Osteocyte (in vitro differentiated cells): ENCODE measurements around the gene PRELID3B. TPM values are rescaled to one million over a fixed set of nuclear protein-coding genes. Genes with fewer than 3 reads are reported as not detected.

Source experiments
- DNase-seq: peaks from one replicate; pipeline ENCODE4 v3.0.0; 2021; ENCODE audit warnings: mixed read lengths; ENCODE audit not compliant: unreplicated experiment; ENCODE audit errors: extremely low spot score
- H3K27ac Mint-ChIP-seq: one replicate; pipeline ENCODE4 v1.8.0; 2021; ENCODE audit warnings: mild to moderate bottlenecking, mixed read lengths; ENCODE audit not compliant: unreplicated experiment
- H3K27me3 Mint-ChIP-seq: one replicate; pipeline ENCODE4 v1.8.0; 2021; ENCODE audit warnings: mixed read lengths; ENCODE audit not compliant: unreplicated experiment
- H3K36me3 Mint-ChIP-seq: one replicate; pipeline ENCODE4 v1.8.0; 2021; ENCODE audit warnings: mixed read lengths; ENCODE audit not compliant: unreplicated experiment
- H3K4me1 Mint-ChIP-seq: one replicate; pipeline ENCODE4 v1.8.0; 2021; ENCODE audit warnings: mixed read lengths; ENCODE audit not compliant: unreplicated experiment
- H3K4me3 Mint-ChIP-seq: one replicate; pipeline ENCODE4 v1.8.0; 2021; ENCODE audit warnings: mild to moderate bottlenecking, moderate library complexity, mixed read lengths; ENCODE audit not compliant: unreplicated experiment
- H3K9me3 Mint-ChIP-seq: one replicate; pipeline ENCODE4 v1.8.0; 2021; ENCODE audit warnings: mixed read lengths; ENCODE audit not compliant: unreplicated experiment
- CTCF ChIP-seq: fragments of 200-600 bp; sonication (generic); IDR thresholded peaks from 2 replicates; pipeline ENCODE4 v1.5.0; 2021; ENCODE audit warnings: antibody characterized with exemption, mild to moderate bottlenecking, moderate library complexity
- total RNA-seq: library from RNA; stranded (reverse); gene quantifications from 2 replicates; pipeline ENCODE4 v1.2.1, GENCODE V29; 2021

PRELID3B gene
- total RNA-seq, 1 donor from 2014 or later = 45.1 TPM

- Mint-ChIP-seq H3K4me3 (peak overlapping the region; percentile 63), H3K9me3 (no peaks in the 10 kb centered on the region), H3K27me3 (no peaks in the 10 kb centered on the region), H3K4me1 (peaks cover 60% of the 10 kb centered on the region), H3K27ac (peak overlapping the region; percentile 75), H3K36me3 (peaks cover 44% of the 10 kb centered on the region)
- TF ChIP-seq CTCF = no peak
- no peak for DNase-seq
Measured at GRCh38 chr20:59028812-59029211, 13.8 kb downstream of the PRELID3B start.

GRCh38 chr20:59027741-59028320, 14.8 kb downstream of the PRELID3B start:
- no peak for DNase-seq
- H3K4me3 Mint-ChIP-seq = no peak overlapping the region
- TF ChIP-seq CTCF = no peak
- H3K9me3 Mint-ChIP-seq = no peaks in the 10 kb centered on the region
- no peak overlapping the region for H3K27ac Mint-ChIP-seq
- H3K4me1 Mint-ChIP-seq = peaks cover 52% of the 10 kb centered on the region
- peaks cover 52% of the 10 kb centered on the region for H3K36me3 Mint-ChIP-seq
- H3K27me3 Mint-ChIP-seq = no peaks in the 10 kb centered on the region

- peaks cover 55% of the 10 kb centered on the region for H3K36me3 Mint-ChIP-seq
- peaks cover 52% of the 10 kb centered on the region for H3K4me1 Mint-ChIP-seq
- no peaks in the 10 kb centered on the region for H3K27me3 Mint-ChIP-seq
- TF ChIP-seq CTCF = no peak
- no peak overlapping the region for H3K4me3 Mint-ChIP-seq
- peak overlapping the region; percentile 39 for H3K27ac Mint-ChIP-seq
- no peak for DNase-seq
- H3K9me3 Mint-ChIP-seq = no peaks in the 10 kb centered on the region
Measured at GRCh38 chr20:59026904-59027740, 15.5 kb downstream of the PRELID3B start.

GRCh38 chr20:59025511-59025910, 17.1 kb downstream of the PRELID3B start:
- Mint-ChIP-seq H3K36me3 (peaks cover 51% of the 10 kb centered on the region), H3K4me1 (peaks cover 52% of the 10 kb centered on the region), H3K27me3 (no peaks in the 10 kb centered on the region), H3K27ac (no peak overlapping the region), H3K4me3 (no peak overlapping the region), H3K9me3 (no peaks in the 10 kb centered on the region)
- DNase-seq = no peak
- TF ChIP-seq CTCF = no peak

- H3K27me3 Mint-ChIP-seq = no peaks in the 10 kb centered on the region
- no peak overlapping the region for H3K27ac Mint-ChIP-seq
- TF ChIP-seq CTCF = no peak
- H3K9me3 Mint-ChIP-seq = no peaks in the 10 kb centered on the region
- H3K4me1 Mint-ChIP-seq = peaks cover 48% of the 10 kb centered on the region
- H3K4me3 Mint-ChIP-seq = no peak overlapping the region
- H3K36me3 Mint-ChIP-seq = peaks cover 47% of the 10 kb centered on the region
- DNase-seq = peak; percentile 25
Measured at GRCh38 chr20:59025086-59025485, 17.5 kb downstream of the PRELID3B start.
